GM12801 (cell line): ENCODE measurements around the gene LRCH1.

Source experiments
- TF ChIP-seq, protein P1 (sequence below): IDR thresholded peaks from one replicate; pipeline ENCODE4 v1.5.1; 2011; ENCODE audit warnings: control low read depth; ENCODE audit not compliant: insufficient read length; ENCODE audit errors: extremely low read depth

LRCH1 gene

DNA sequence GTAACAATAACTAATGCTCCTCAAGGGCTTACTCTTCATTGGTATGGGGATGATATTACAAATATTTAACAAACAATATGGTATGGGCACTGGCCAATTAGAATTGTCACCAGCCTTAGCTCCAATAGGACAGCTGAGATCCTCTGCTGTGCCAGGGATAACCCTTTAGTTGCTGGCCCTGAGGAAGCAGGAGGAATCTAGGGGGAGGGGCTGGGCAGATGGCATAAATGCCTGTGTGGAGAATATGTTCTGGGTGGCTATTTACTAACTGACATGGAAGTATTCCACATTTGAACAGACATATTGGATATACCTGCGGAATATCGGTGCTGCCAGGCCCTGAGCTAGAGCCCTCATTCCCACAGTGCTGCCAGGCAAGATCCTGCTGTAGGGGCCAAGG, 16.6 kb upstream of the LRCH1 start:
- TF ChIP-seq, protein P1, sequence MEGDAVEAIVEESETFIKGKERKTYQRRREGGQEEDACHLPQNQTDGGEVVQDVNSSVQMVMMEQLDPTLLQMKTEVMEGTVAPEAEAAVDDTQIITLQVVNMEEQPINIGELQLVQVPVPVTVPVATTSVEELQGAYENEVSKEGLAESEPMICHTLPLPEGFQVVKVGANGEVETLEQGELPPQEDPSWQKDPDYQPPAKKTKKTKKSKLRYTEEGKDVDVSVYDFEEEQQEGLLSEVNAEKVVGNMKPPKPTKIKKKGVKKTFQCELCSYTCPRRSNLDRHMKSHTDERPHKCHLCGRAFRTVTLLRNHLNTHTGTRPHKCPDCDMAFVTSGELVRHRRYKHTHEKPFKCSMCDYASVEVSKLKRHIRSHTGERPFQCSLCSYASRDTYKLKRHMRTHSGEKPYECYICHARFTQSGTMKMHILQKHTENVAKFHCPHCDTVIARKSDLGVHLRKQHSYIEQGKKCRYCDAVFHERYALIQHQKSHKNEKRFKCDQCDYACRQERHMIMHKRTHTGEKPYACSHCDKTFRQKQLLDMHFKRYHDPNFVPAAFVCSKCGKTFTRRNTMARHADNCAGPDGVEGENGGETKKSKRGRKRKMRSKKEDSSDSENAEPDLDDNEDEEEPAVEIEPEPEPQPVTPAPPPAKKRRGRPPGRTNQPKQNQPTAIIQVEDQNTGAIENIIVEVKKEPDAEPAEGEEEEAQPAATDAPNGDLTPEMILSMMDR, result no peak

DNA sequence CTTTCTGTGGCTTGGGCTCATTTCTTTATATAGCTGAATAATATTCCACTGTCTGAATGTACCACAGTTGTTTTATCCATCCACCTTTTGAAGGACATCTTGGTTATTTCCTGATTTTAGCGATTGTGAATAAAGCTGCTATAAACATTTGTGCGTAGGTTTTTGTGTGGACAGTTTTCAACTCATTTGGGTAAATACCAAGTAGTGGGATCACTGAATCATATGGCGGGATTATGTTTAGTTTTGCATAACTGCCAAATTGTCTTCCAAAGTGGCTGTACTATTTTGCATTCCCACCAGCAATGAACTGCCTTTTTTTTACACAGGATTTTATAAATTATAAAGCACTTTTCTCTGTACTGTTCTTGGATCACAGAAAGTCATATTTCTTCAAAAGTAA, 13.7 kb upstream of the LRCH1 start:
- TF ChIP-seq, protein P1, result no peak

DNA sequence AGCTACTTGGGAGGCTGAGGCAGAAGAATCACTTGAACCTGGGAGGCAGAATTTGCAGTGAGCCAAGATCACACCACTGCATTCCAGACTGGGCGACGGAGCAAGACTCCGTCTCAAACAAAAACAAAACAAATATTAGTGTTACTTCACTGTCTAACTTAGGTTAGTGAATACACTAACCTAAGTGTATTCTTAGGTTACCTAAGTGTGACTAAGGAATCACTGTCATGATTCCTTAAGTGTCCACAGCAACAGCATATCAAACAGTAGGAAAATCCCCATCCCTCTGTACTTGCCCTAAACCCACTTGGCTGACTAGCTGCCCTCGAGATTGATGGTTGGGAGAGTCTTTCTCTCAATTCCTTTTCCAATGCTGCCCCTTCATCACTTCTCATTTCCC, 11.8 kb upstream of the LRCH1 start:
- TF ChIP-seq, protein P1, result no peak

DNA sequence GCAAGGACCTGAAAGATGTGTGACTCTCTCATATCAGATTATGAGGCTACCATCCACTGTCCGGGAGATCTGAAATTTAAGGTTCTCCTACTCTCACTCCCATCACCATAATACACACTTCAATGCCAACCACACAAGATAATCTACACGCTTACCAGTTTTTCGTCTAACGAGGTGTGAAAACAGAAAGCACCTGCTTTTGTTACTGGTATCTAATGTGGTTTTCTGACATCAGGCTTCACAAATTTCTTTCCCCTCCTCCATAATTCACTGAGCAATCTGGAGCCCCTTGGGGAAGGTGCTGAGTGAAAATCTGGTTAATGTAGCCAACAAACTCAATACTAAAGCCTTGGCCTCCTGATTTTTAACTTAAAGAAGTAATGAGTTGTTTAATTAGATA, 10.1 kb upstream of the LRCH1 start:
- TF ChIP-seq, protein P1, result no peak

DNA sequence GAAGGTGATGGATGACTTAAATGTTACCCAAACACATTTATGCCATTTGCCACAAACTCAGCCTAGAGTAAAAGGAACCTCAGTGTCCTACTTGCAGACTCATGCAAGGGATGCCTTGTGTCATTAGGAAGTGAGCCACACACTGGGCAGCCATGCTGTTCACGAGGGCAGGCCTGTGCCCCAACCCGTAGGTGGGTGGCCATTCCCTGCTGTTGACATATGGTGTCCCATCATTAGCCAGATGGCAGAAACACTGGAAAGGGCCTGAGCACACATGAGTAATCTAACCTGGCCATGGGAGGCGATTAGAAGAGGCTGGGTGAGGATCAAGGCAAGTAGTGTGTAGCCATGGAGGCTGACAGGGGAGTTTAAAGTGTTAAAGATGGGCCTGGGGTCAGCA, 9.7 kb upstream of the LRCH1 start:
- TF ChIP-seq, protein P1, result no peak

DNA sequence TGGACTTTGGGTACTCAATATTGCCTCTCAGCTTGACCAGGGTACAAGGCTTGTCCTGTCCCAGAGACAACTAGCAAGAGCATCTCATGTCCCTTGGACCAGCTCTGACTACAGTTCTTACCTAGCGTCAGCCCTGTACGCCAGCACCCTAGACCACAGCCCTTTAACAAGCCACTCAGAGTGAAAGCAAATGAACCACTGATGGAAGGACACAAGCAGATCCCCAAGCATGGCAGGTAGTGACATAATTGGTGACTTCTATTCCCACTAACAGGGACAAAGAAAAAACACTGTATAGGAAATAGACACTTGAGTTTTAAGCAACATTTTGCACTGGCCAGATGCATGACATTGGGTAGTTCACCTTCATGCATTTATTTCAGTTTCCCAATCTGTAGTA, 8.8 kb upstream of the LRCH1 start:
- TF ChIP-seq, protein P1, result no peak

DNA sequence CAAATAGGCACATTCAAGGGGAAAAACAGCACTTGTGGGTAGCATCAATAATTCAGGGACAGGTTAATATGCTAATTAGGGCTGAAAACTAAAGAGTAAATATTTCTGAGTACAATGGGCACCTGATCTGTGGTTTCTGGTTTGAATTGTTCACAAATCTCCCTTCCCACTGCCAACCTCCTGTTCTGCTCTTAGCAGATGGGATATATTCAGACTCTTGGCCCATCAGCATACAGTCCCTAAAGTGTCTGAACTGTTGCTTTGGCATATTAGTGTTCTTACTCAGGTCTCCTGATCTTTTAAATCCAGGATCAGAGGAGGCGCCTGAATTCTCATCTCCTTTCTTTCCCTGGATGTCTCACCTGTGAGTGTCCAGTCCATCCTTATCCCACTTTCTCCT, 8.2 kb upstream of the LRCH1 start:
- TF ChIP-seq, protein P1, result no peak
